GM10248 (cell line): ENCODE results near the gene ANKRD37.

ENCODE experiments used
- CTCF ChIA-PET: fragments of 300-600 bp; sonication (Branson Sonifier 250); formaldehyde crosslinking; extraction: SDS; loops from one replicate; lab custom pipeline; 2021; ENCODE audit warnings: antibody characterized with exemption; lab: Yijun Ruan, JAX
- POLR2A ChIA-PET: fragments of 350-650 bp; sonication (Branson Sonifier 250); formaldehyde crosslinking; extraction: SDS; loops from one replicate; lab custom pipeline; 2020; ENCODE audit warnings: antibody characterized with exemption; lab: Yijun Ruan, JAX
- DNase-seq: peaks from one replicate; pipeline ENCODE4 v3.0.0; 2012; ENCODE audit errors: extremely low spot score
- CTCF ChIP-seq: IDR thresholded peaks from 2 replicates; pipeline ENCODE4 v1.5.1; 2012; ENCODE audit warnings: mild to moderate bottlenecking, low read depth; ENCODE audit errors: extremely low read depth, missing control alignments, control extremely low read depth

The ANKRD37 gene

DNA sequence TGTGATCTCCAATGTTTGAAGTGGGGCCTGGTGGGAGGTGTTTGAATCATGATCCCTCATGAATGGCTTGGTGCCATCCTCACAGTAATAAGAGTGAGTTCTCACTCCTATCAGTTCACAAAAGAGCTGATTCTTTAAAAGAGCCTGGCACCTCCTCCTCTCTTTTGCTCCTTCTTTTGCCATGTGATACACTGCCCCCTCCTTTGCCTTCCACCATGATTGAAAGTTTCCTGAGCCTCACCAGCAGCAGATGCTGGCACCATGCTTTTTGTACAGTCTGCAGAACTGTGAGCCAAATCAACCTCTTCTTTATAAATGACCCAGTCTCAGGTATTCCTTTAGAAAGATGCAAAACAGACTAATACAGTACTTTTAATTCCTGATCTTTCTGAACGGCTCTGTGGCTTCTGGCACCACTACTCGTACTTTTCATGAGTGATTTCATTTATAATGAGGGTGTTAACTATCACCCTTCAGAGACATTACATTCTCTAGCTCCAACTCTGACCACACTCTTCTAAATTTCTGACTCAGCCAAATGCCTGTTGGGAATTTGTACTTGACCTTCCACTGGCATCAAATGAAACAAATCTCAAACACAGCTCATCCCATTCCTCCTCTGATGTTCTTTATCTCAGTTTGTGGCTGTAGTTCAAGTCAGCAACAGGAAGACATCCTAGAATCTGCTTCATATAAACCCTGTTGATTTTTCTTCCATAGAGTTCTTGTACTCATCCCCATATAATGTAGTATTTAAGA, 24.9 kb downstream of the ANKRD37 start:
- no peak for DNase-seq
- POLR2A ChIA-PET = no interaction called here
- no peak for TF ChIP-seq CTCF
- CTCF ChIA-PET = interaction anchor here (2.1 kb wide), 1 partner anchor 18 kb away, joined by 8 read pairs; no protein-coding TSS in a partner anchor

DNA sequence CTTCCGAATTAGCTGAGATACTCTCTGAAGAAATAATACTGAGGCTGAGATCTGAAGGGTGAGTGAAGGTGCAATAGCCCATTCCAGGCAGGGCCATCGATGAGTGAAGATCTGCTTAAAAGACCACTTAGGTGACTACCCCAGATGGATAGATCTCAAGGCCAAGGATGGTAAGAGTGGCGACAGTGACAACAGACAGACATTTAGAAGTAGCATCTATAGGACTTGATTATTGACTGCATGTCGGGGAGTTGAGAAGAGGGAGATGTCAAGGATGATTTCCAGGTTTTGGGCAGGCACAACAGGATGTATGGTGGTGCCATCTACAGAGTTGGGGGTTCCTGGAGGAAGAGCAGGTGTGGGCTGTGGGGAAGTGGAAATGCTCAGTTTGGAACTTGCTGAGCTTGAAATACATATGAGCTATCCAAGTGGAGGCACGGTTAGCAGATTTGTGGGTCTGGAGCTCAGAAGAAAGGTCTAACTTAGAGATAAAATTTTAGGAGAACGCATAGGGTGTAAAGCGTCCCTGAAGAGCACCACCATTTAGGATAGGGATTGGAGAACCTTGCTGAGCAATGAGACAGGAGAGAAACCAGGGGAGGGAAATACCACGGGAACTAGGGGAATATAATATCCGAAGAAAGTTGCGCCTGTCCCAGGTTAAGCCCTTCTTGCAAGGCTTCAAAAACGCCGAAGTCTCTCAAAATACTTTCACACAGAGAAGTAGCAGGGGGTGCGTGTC, 28.4 kb downstream of the ANKRD37 start:
- ChIA-PET POLR2A (interaction anchor here (1.0 to 2.6 kb wide), 5 partner anchors 20 to 164 kb away, joined by 3 to 16 read pairs (median 3); partner anchors contain the start of genes ANKRD37, CCDC110 and LRP2BP), CTCF (interaction anchor here (0.9 to 3.7 kb wide), 10 partner anchors 14 to 282 kb away, joined by 3 to 32 read pairs (median 4); partner anchors contain the start of gene SLC25A4)
- peak; percentile 11 for DNase-seq
- no peak for TF ChIP-seq CTCF

DNA sequence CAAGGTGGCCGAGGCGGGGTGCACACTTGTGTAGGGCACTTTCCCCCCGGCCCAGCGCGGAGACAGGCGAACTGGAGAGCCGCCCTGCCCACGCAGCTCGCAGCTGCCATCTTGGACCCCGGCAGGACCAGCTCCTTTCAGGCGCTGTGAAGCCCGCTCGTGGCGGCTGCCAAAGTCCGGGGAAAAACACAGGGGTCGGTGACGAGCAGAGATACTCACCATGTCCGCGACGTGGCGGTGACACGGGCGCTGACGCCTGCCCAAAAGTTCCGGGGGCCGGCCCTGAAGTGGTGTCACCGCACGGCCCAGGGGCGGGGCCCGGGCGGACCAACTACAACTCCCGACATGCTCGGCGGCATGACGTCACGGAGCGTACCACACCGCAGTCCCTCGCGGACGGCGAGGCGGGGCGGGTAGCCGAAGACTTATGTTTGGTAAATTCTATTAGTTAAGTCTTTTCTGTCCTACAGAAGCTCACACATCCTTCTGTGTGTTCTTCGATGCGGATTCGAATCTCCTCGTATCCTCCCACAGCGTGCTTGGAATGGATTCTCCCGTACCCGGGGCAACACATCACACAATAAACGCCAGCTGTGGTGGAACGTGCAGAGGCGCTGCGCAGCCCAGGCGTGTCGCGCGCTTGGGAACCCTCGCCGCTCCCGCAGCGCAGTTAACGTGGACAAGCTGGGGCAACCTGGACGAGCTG, 29.2 kb downstream of the ANKRD37 start, which contains the start of gene UFSP2:
Gene UFSP2 (minus strand): TSS at position 318 of the 706 bp plus-strand sequence. CDS start 96 bp downstream, at position 222.
- ChIA-PET CTCF (interaction anchor here (0.9 to 3.7 kb wide), 13 partner anchors 9 to 1162 kb away, joined by 3 to 32 read pairs (median 3); partner anchors contain the start of gene SLC25A4), POLR2A (interaction anchor here (1.0 to 2.6 kb wide), 5 partner anchors 20 to 163 kb away, joined by 3 to 16 read pairs (median 3); partner anchors contain the start of genes ANKRD37, CCDC110 and LRP2BP)
- TF ChIP-seq CTCF = no peak
- peak; percentile 92 for DNase-seq

GRCh38 chr4:185426960-185427688, 30.5 kb downstream of the ANKRD37 start:
- CTCF ChIA-PET = interaction anchor here (0.6 to 3.7 kb wide), 7 partner anchors 8 to 1163 kb away, joined by 3 to 32 read pairs (median 4); no protein-coding TSS in a partner anchor
- POLR2A ChIA-PET = interaction anchor here (2.3 to 2.6 kb wide), 2 partner anchors 22 to 31 kb away, joined by 9 to 16 read pairs; partner anchors contain the start of genes ANKRD37 and LRP2BP
- no peak for DNase-seq
- no peak for TF ChIP-seq CTCF

- POLR2A ChIA-PET = no interaction called here
- CTCF ChIA-PET = interaction anchor here (1.5 kb wide), 1 partner anchor 24 kb away, joined by 4 read pairs; no protein-coding TSS in a partner anchor
- no peak for DNase-seq
- no peak for TF ChIP-seq CTCF
Measured at GRCh38 chr4:185429660-185430059, 33.0 kb downstream of the ANKRD37 start.
